ENCODE results near the gene TPP2. TPM values are rescaled to one million over a fixed set of nuclear protein-coding genes. Genes with fewer than 3 reads are reported as not detected.

TPP2 gene
- total RNA-seq, 1 donor = 156 TPM

- H3K9me3 ChIP-seq (ENCODE audit: low read depth, low read length) = no peaks in the 10 kb centered on the region
- H3K4me1 ChIP-seq (ENCODE audit: insufficient read depth, low read length) = no peaks in the 10 kb centered on the region
- H3K27me3 ChIP-seq (ENCODE audit: insufficient read depth, low read length) = no peaks in the 10 kb centered on the region
- H3K4me3 ChIP-seq (ENCODE audit: low read length) = no peak overlapping the region
These were observed 106.4 kb downstream of the TPP2 start for GRCh38 chr13:102702965-102703725.

GRCh38 chr13:102703726-102704035 lies 106.9 kb downstream of the TPP2 start:
- no peak overlapping the region for H3K4me3 ChIP-seq (ENCODE audit: low read length)
- no peaks in the 10 kb centered on the region for H3K27me3 ChIP-seq (ENCODE audit: insufficient read depth, low read length)
- no peaks in the 10 kb centered on the region for H3K9me3 ChIP-seq (ENCODE audit: low read depth, low read length)
- H3K4me1 ChIP-seq (ENCODE audit: insufficient read depth, low read length) = no peaks in the 10 kb centered on the region

- Histone ChIP-seq H3K4me1 (ENCODE audit: insufficient read depth, low read length) (no peaks in the 10 kb centered on the region), H3K27me3 (ENCODE audit: insufficient read depth, low read length) (peaks cover 2% of the 10 kb centered on the region), H3K4me3 (ENCODE audit: low read length) (no peak overlapping the region), H3K9me3 (ENCODE audit: low read depth, low read length) (no peaks in the 10 kb centered on the region)
These were observed 107.7 kb downstream of the TPP2 start for GRCh38 chr13:102704238-102705058.

GRCh38 chr13:102707467-102707866 lies 110.7 kb downstream of the TPP2 start:
- Histone ChIP-seq H3K9me3 (ENCODE audit: low read depth, low read length) (no peaks in the 10 kb centered on the region), H3K4me1 (ENCODE audit: insufficient read depth, low read length) (no peaks in the 10 kb centered on the region)

GRCh38 chr13:102708211-102708610 lies 111.4 kb downstream of the TPP2 start:
- no peaks in the 10 kb centered on the region for H3K9me3 ChIP-seq (ENCODE audit: low read depth, low read length)
- no peak overlapping the region for H3K4me3 ChIP-seq (ENCODE audit: low read length)
- peaks cover 2% of the 10 kb centered on the region for H3K27me3 ChIP-seq (ENCODE audit: insufficient read depth, low read length)
- no peaks in the 10 kb centered on the region for H3K4me1 ChIP-seq (ENCODE audit: insufficient read depth, low read length)

More at GRCh38 chr13:102707467-102707866, 110.7 kb downstream of the TPP2 start:
- peaks cover 2% of the 10 kb centered on the region for H3K27me3 ChIP-seq (ENCODE audit: insufficient read depth, low read length)
- no peak overlapping the region for H3K4me3 ChIP-seq (ENCODE audit: low read length)

GRCh38 chr13:102708991-102709390 lies 112.2 kb downstream of the TPP2 start:
- H3K9me3 ChIP-seq (ENCODE audit: low read depth, low read length) = no peaks in the 10 kb centered on the region
- peaks cover 2% of the 10 kb centered on the region for H3K27me3 ChIP-seq (ENCODE audit: insufficient read depth, low read length)
- H3K4me3 ChIP-seq (ENCODE audit: low read length) = no peak overlapping the region
- no peaks in the 10 kb centered on the region for H3K4me1 ChIP-seq (ENCODE audit: insufficient read depth, low read length)

GRCh38 chr13:102709536-102709935 lies 112.8 kb downstream of the TPP2 start:
- no peaks in the 10 kb centered on the region for H3K9me3 ChIP-seq (ENCODE audit: low read depth, low read length)
- H3K4me3 ChIP-seq (ENCODE audit: low read length) = no peak overlapping the region
- H3K4me1 ChIP-seq (ENCODE audit: insufficient read depth, low read length) = no peaks in the 10 kb centered on the region
- peaks cover 2% of the 10 kb centered on the region for H3K27me3 ChIP-seq (ENCODE audit: insufficient read depth, low read length)

GRCh38 chr13:102710261-102710679 lies 113.5 kb downstream of the TPP2 start:
- no peak overlapping the region for H3K4me3 ChIP-seq (ENCODE audit: low read length)
- peaks cover 2% of the 10 kb centered on the region for H3K27me3 ChIP-seq (ENCODE audit: insufficient read depth, low read length)
- H3K9me3 ChIP-seq (ENCODE audit: low read depth, low read length) = no peaks in the 10 kb centered on the region
- no peaks in the 10 kb centered on the region for H3K4me1 ChIP-seq (ENCODE audit: insufficient read depth, low read length)

- Histone ChIP-seq H3K4me3 (ENCODE audit: low read length) (no peak overlapping the region), H3K9me3 (ENCODE audit: low read depth, low read length) (no peaks in the 10 kb centered on the region), H3K4me1 (ENCODE audit: insufficient read depth, low read length) (no peaks in the 10 kb centered on the region), H3K27me3 (ENCODE audit: insufficient read depth, low read length) (no peaks in the 10 kb centered on the region)
These were observed 118.7 kb downstream of the TPP2 start for GRCh38 chr13:102715447-102715846.

GRCh38 chr13:102718746-102719145 lies 122.0 kb downstream of the TPP2 start:
- no peaks in the 10 kb centered on the region for H3K4me1 ChIP-seq (ENCODE audit: insufficient read depth, low read length)
- H3K9me3 ChIP-seq (ENCODE audit: low read depth, low read length) = no peaks in the 10 kb centered on the region
- H3K27me3 ChIP-seq (ENCODE audit: insufficient read depth, low read length) = no peaks in the 10 kb centered on the region
- no peak overlapping the region for H3K4me3 ChIP-seq (ENCODE audit: low read length)

GRCh38 chr13:102721800-102722231 lies 125.0 kb downstream of the TPP2 start:
- Histone ChIP-seq H3K4me3 (ENCODE audit: low read length) (no peak overlapping the region), H3K9me3 (ENCODE audit: low read depth, low read length) (no peaks in the 10 kb centered on the region), H3K27me3 (ENCODE audit: insufficient read depth, low read length) (peaks cover 2% of the 10 kb centered on the region), H3K4me1 (ENCODE audit: insufficient read depth, low read length) (no peaks in the 10 kb centered on the region)

GRCh38 chr13:102724923-102725322 lies 128.1 kb downstream of the TPP2 start:
- Histone ChIP-seq H3K9me3 (ENCODE audit: low read depth, low read length) (no peaks in the 10 kb centered on the region), H3K4me3 (ENCODE audit: low read length) (no peak overlapping the region), H3K4me1 (ENCODE audit: insufficient read depth, low read length) (no peaks in the 10 kb centered on the region), H3K27me3 (ENCODE audit: insufficient read depth, low read length) (peaks cover 3% of the 10 kb centered on the region)

- Histone ChIP-seq H3K4me3 (ENCODE audit: low read length) (no peak overlapping the region), H3K9me3 (ENCODE audit: low read depth, low read length) (no peaks in the 10 kb centered on the region), H3K27me3 (ENCODE audit: insufficient read depth, low read length) (peaks cover 8% of the 10 kb centered on the region), H3K4me1 (ENCODE audit: insufficient read depth, low read length) (no peaks in the 10 kb centered on the region)
These were observed 129.6 kb downstream of the TPP2 start for GRCh38 chr13:102726430-102726829.
